CD4-positive, alpha-beta T cell treated with Interleukin-4 for 4 hours (primary cell): Measurements from ENCODE around the gene DNAI2.

Source experiments
- DNase-seq: peaks from one replicate; pipeline ENCODE4 v3.0.0-alpha.2; 2020

The DNAI2 gene, protein sequence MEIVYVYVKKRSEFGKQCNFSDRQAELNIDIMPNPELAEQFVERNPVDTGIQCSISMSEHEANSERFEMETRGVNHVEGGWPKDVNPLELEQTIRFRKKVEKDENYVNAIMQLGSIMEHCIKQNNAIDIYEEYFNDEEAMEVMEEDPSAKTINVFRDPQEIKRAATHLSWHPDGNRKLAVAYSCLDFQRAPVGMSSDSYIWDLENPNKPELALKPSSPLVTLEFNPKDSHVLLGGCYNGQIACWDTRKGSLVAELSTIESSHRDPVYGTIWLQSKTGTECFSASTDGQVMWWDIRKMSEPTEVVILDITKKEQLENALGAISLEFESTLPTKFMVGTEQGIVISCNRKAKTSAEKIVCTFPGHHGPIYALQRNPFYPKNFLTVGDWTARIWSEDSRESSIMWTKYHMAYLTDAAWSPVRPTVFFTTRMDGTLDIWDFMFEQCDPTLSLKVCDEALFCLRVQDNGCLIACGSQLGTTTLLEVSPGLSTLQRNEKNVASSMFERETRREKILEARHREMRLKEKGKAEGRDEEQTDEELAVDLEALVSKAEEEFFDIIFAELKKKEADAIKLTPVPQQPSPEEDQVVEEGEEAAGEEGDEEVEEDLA

DNA sequence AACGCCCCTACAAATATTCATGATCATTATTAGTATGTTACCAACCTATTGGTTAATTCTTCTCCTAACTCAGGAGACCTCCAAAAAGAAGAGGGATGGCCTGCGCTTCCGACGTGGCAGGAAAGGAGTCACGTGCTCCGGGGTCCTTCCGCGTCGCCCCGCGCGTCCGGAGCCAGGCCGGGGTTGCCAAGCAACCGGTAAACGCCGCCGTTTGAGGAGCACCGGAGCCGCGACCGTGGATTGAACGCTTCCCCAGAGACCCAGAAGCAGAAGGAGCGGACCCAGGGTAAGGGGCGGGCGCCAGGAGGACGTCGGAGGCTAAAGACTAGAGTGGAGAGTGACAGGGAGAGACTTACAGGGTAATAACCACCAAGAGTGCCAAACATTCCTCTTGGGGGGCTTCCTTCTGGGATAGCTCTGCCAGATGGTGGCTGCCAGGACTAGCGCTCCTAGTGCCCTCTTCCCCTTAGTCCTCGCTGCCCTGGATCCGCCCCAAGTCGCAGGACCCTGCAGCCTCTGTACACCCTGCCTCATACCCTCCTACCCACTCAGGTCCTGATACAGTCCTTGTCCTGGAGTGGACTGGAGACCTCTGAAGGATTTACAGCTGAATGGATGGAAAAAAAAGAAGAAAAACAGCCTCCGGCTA lies at the start of gene DNAI2:
TSS of gene DNAI2 (plus strand) at position 175 of the 649 bp plus-strand sequence. CDS start 7,584 bp downstream, outside the sequence.
- DNase-seq = peak; percentile 50

GRCh38 chr17:74224959-74225725 lies 48.9 kb upstream of the DNAI2 start:
- DNase-seq = no peak

- no peak for DNase-seq
These were observed 47.8 kb upstream of the DNAI2 start for GRCh38 chr17:74226252-74226651.

- DNase-seq = no peak
These were observed 46.6 kb upstream of the DNAI2 start for GRCh38 chr17:74227271-74228080.

GRCh38 chr17:74228306-74228978 lies 45.6 kb upstream of the DNAI2 start:
- no peak for DNase-seq

DNA sequence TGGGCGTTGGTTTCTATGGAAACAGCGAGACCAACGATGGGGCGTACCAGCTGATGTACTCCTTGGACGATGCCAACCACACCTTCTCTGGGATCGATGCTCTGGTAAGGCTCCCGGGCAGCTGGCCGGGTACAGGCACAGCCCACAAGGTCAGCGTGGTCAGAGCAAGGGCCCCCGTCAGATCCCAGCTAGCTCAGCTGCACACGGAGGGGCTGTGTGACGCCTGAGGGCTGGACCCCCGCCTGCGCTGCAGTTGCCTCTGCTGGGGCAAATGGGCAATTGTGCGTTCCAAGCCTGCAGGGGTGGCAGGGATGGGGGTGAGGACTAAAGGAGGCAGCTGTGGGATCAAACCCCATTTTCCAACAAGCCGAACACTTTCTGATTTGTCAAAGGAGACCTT lies 43.1 kb upstream of the DNAI2 start:
- DNase-seq = no peak

- no peak for DNase-seq
These were observed 41.8 kb upstream of the DNAI2 start for GRCh38 chr17:74231928-74232907.

DNA sequence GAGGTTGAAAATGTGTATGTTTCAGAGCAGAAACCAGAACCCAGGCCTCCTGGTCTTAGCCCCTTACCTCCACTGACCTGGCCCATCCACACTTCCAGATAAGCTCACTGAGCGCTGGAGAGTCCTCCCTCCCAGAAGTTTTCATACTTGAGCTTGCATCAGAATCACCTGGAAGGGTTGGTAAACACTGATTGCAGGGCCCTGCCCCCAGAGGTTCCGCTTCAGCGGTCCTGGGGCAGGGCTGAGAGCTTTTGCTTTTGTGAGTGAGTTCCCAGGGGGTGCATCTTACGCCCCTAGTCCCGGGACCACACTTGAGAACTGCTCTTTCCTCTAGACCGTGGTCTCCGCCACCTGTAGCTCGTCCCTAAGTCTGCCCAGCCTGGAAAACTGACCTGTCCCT lies 40.1 kb upstream of the DNAI2 start:
- DNase-seq = no peak

GRCh38 chr17:74234486-74234885 lies 39.5 kb upstream of the DNAI2 start:
- no peak for DNase-seq

DNA sequence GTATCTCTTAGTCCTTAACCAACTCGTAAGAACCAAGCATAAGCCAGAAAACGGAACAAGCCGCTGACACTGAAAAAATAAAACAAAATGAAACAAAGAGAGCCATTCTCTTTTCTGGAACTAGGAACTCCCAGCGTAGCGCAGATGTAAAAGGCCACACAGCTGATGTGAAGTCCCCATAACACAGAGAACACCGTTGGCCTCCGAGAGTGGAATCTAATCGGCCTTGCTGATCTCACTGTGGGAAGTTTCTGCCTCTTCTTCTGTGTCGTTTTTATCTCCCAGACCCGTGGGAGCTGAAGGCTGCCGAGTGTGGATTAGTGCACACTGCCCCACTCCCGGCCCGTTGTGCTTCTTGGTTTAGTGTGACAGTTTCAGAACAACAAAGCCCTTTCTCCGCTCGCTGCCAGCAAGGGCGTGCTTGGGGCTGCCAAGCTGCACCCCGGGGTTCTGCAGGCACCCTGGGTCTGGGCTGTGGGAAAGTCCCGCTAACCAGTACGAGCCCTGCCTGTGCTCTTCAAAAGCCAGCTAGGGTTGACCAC lies 38.9 kb upstream of the DNAI2 start:
- no peak for DNase-seq

GRCh38 chr17:74235911-74236371 lies 38.1 kb upstream of the DNAI2 start:
- DNase-seq = no peak

- DNase-seq = no peak
These were observed 36.7 kb upstream of the DNAI2 start for GRCh38 chr17:74237321-74237720.

DNA sequence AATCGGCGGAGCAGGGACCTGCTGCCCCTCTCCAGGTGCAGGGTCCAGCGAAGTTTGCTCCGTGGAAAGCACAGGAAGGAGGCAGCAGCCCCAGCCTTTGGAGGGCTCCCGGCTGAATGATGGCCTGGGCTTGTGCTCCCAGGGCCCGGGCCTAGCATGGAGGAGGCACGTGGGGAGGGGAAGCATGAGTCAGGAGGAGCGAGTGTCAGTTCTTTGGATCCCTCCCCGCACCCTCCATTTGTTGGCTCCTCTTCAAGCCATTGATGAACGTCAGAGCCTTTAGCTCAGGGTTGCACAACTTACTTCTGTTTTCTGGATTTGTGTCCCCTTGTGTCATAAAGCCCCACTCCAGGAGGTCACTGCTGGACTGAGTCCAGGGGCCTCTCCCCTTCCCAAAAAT lies 34.9 kb upstream of the DNAI2 start:
- no peak for DNase-seq

GRCh38 chr17:74240618-74241205 lies 33.3 kb upstream of the DNAI2 start:
- DNase-seq = no peak

GRCh38 chr17:74241431-74241830 lies 32.6 kb upstream of the DNAI2 start:
- no peak for DNase-seq

DNA sequence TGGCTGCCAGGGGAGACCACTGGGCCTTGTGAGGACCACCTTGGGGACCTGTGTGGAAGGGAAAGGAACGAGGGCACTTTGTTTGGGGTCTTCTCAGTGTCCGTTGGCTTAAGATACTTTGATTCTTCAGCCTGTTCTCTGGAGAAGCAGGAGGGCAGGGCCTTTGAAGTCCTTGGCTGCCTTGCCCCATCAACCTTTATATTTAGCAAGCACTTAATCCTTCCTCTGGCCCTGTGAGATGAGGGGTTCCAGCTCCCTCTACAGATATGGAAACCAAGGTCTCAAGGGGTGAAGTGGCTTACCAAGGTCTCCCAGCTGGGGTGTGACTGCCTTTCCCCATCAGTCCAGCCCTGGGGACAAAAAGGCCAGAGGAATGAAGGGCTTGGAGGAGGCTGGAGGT lies 32.2 kb upstream of the DNAI2 start:
- DNase-seq = no peak

DNA sequence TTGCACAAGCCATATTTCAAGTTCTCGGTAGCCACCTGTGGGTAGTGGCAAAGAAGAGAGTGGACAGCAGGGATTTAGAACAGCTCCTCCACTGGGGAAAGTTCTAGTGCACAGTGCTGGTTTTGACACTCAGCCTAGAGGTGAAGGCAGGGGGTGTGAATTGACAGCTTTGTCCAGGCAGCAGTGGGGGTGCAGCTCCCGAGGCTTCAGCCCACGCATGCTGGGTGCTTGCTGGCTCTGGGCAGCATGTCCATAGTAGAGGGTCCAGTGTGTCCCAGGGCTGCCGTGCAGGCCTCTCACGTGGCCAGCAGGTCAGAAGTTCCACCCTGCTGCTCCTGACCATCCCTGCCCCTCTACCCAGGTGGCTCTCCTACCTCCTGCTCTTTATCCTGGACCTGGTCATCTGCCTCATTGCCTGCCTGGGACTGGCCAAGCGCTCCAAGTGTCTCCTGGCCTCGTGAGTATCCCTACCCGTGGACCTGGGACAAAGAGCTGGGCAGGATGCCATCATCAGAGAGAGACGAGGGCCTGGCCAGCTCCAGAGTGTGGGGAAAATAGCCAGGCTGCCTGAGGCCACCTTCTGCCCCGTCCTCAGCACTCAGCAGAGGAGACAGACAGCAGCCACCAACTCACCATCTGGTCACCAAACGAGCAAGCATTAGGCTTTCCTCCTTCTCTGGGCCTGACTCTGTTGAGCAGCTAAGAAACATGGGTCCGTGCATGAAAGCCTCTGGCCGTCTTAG lies 30.9 kb upstream of the DNAI2 start:
- no peak for DNase-seq

DNA sequence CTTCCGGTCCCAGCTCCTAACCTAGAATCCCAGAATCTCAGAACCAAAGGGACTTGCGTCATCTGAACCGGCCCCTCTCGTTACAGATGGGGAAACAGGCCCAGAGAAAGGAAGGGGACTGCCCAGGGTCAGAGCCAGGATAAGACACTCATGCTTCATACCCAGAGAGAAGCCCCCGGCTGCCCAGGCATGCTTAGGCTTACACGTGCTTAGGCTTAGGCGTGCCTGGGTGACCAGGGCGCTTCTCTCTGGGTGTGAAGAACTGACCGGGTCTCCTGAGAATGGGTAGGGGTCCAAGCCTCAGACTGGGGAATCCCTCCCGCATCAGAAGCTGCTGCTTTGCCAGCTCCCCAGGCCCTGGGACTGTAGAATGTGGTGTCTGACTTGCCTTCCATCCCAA lies 29.9 kb upstream of the DNAI2 start:
- no peak for DNase-seq

DNA sequence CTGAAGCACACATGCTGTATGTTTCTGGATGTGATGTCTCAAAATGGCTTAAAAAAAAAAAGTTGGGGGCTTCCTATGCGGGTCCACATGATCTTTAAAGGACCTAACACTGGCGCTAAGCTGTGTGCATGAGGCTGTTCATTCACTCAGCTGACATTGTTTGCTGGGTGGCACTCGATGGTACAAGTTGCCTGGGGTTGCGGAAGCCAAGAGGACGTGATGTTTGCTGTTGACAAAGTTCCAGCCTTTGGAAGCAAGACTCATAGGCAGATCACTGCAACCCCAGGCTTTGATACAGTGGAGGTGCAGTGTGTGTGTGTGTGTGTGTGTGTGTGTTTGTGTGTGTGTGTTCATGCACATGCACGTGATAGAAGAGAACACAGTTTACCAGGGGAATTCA lies 29.5 kb upstream of the DNAI2 start:
- no peak for DNase-seq
